Neural cell (in vitro differentiated cells): Measurements from ENCODE around the gene MPZL1. TPM values are rescaled to one million over a fixed set of nuclear protein-coding genes. Genes with fewer than 3 reads are reported as not detected.
"Not testable (repeated sequence)": the region's sequence is repeated elsewhere in the genome, so short reads cannot be mapped to it uniquely, and the experiment has no call there.

Experiments
- H2AFZ ChIP-seq: fragments of 200-600, 300-800 bp; sonication (generic), shearing (Covaris generic); 2 replicates; pipeline ENCODE4 v1.6.0; 2014; ENCODE audit warnings: low read depth, mild to moderate bottlenecking, antibody characterized with exemption, low read length, moderate library complexity
- H3F3A ChIP-seq: fragments of 200-600 bp; shearing (Covaris generic); 2 replicates; pipeline ENCODE4 v1.6.1; 2016; ENCODE audit warnings: mild to moderate bottlenecking, moderate library complexity, mixed read lengths, antibody characterized with exemption, low read length; ENCODE audit not compliant: insufficient read depth, poor library complexity, severe bottlenecking
- H3K27ac ChIP-seq: fragments of 200-600, 300-800 bp; sonication (generic), shearing (Covaris generic); 2 replicates; pipeline ENCODE4 v1.5.1; 2014; ENCODE audit warnings: mild to moderate bottlenecking, low read length, moderate library complexity
- H3K27me3 ChIP-seq: fragments of 300-800, 200-600 bp; sonication (generic), shearing (Covaris generic); 2 replicates; pipeline ENCODE4 v1.6.0; 2014; ENCODE audit warnings: mild to moderate bottlenecking, low read depth, low read length, moderate library complexity; ENCODE audit not compliant: insufficient read depth
- H3K36me3 ChIP-seq: fragments of 300-800, 200-600 bp; sonication (generic), shearing (Covaris generic); 2 replicates; pipeline ENCODE4 v1.5.1; 2014; ENCODE audit warnings: mild to moderate bottlenecking, antibody characterized with exemption, low read length, moderate library complexity; ENCODE audit not compliant: insufficient read depth
- H3K4me2 ChIP-seq: fragments of 300-800, 200-600 bp; sonication (generic), shearing (Covaris generic); 2 replicates; pipeline ENCODE4 v1.6.0; 2014; ENCODE audit warnings: mild to moderate bottlenecking, low read length
- H3K4me3 ChIP-seq: fragments of 300-800, 200-600 bp; sonication (generic), shearing (Covaris generic); 2 replicates; pipeline ENCODE4 v1.5.1; 2014; ENCODE audit warnings: mild to moderate bottlenecking, low read length, moderate library complexity
- H3K79me2 ChIP-seq: fragments of 200-600 bp; shearing (Covaris generic); replicated peaks from 2 replicates; pipeline ENCODE4 v1.6.0; 2014; ENCODE audit warnings: mild to moderate bottlenecking, low read length, moderate library complexity; ENCODE audit not compliant: insufficient read depth
- H3K9ac ChIP-seq: fragments of 300-800, 200-600 bp; sonication (generic), shearing (Covaris generic); 2 replicates; pipeline ENCODE4 v1.6.1; 2016; ENCODE audit warnings: mild to moderate bottlenecking, low read length, mixed read lengths
- H3K9me2 ChIP-seq: fragments of 200-600 bp; shearing (Covaris generic); 2 replicates; pipeline ENCODE4 v1.6.1; 2016; ENCODE audit warnings: mild to moderate bottlenecking, low read length, mixed read lengths; ENCODE audit not compliant: insufficient read depth
- H3K9me3 ChIP-seq: fragments of 200-600, 300-800 bp; sonication (generic), shearing (Covaris generic); 2 replicates; pipeline ENCODE4 v1.6.1; 2016; ENCODE audit warnings: mild to moderate bottlenecking, mixed run types, low read length, moderate library complexity, mixed read lengths
- H4K20me1 ChIP-seq: fragments of 200-600 bp; shearing (Covaris generic); 2 replicates; pipeline ENCODE4 v1.6.1; 2016; ENCODE audit warnings: mild to moderate bottlenecking, mixed run types; ENCODE audit not compliant: insufficient read depth
- CTCF ChIP-seq: fragments of 450-650 bp; IDR thresholded peaks from 2 replicates; pipeline ENCODE4 v1.5.1; 2014; ENCODE audit warnings: antibody characterized with exemption, mild to moderate bottlenecking, moderate library complexity; ENCODE audit not compliant: poor library complexity, severe bottlenecking
- EP300 ChIP-seq: fragments of 450-650 bp; conservative IDR thresholded peaks from 2 replicates; pipeline ENCODE4 v1.6.1; 2014; ENCODE audit warnings: antibody characterized with exemption, mild to moderate bottlenecking, moderate library complexity; ENCODE audit not compliant: poor library complexity, severe bottlenecking
- EZH2 ChIP-seq: fragments of 200-600, 300-800 bp; shearing (Covaris generic), sonication (generic); IDR thresholded peaks from 2 replicates; pipeline ENCODE4 v1.6.1; 2014; ENCODE audit warnings: antibody characterized with exemption, low read length, borderline replicate concordance, mild to moderate bottlenecking; ENCODE audit not compliant: insufficient read depth, poor library complexity, severe bottlenecking
- MXI1 ChIP-seq: fragments of 450-650 bp; conservative IDR thresholded peaks from 2 replicates; pipeline ENCODE4 v1.6.1; 2014; ENCODE audit warnings: antibody characterized with exemption, mild to moderate bottlenecking; ENCODE audit not compliant: poor library complexity, severe bottlenecking
- POLR2AphosphoS5 ChIP-seq: IDR thresholded peaks from 2 replicates; pipeline ENCODE4 v1.6.1; 2012
- RAD21 ChIP-seq: fragments of 450-650 bp; conservative IDR thresholded peaks from 2 replicates; pipeline ENCODE4 v1.6.1; 2014; ENCODE audit warnings: antibody characterized with exemption, mild to moderate bottlenecking, moderate library complexity
- REST ChIP-seq: IDR thresholded peaks from 2 replicates; pipeline ENCODE4 v1.6.1; 2012; ENCODE audit warnings: borderline replicate concordance
- SMC3 ChIP-seq: fragments of 450-650 bp; conservative IDR thresholded peaks from 2 replicates; pipeline ENCODE4 v1.6.1; 2014; ENCODE audit warnings: antibody characterized with exemption, mild to moderate bottlenecking, moderate library complexity; ENCODE audit not compliant: poor library complexity
- TAF1 ChIP-seq: IDR thresholded peaks from 2 replicates; pipeline ENCODE4 v1.6.1; 2012; ENCODE audit warnings: low read depth
- polyA plus RNA-seq: library from polyadenylated mRNA; depleted of rRNA; stranded (reverse); fragments of >200 nt; gene quantifications from 2 replicates; pipeline ENCODE4 v1.2.3, GENCODE V29; 2014

The MPZL1 gene
- polyA plus RNA-seq, 1 donor from 2014 or later: 167 TPM

DNA sequence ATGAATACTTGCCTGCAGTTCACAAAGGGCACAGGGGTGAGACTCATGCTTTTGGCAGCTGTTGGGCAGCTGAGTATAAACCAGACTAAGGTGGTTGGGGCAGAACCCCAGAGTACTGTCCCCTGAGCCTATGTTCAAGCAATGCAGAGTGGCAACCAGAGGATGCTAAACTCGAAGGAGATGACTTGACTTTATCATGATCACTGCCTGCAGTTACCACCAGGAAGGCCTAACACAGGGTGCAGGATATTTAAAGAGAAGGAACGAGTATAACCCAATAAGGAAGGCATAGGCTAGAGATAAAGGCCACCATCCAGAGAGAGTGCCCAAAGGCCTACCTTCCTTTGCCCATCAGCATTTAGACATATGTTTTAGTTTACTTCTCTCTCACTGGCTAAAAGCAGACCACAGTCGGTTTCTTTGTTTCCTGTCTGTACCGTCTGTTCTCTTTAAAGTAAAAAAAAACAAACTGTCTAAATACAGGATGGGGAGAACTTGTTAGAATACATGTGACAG, 83.3 kb downstream of the MPZL1 start:
- H3K36me3 ChIP-seq: no peaks in the 10 kb centered on the region
- no peaks in the 10 kb centered on the region for H3K9me2 ChIP-seq
- H3F3A ChIP-seq: no peaks in the 10 kb centered on the region
- TF ChIP-seq RAD21 (no peak), CTCF (no peak), TAF1 (no peak), POLR2AphosphoS5 (no peak)
- no peak overlapping the region for H3K9ac ChIP-seq
- no peaks in the 10 kb centered on the region for H3K9me3 ChIP-seq
- H4K20me1 ChIP-seq: no peaks in the 10 kb centered on the region
- H3K27me3 ChIP-seq: no peaks in the 10 kb centered on the region
- no peaks in the 10 kb centered on the region for H3K79me2 ChIP-seq
- no peak overlapping the region for H3K4me2 ChIP-seq
- no peak overlapping the region for H2AFZ ChIP-seq
- no peak overlapping the region for H3K4me3 ChIP-seq
- no peak overlapping the region for H3K27ac ChIP-seq

- H3K79me2 ChIP-seq, H3K36me3 ChIP-seq, H3F3A ChIP-seq, H3K9me2 ChIP-seq, H3K9ac ChIP-seq, H3K9me3 ChIP-seq, H3K4me2 ChIP-seq, H2AFZ ChIP-seq, H3K27me3 ChIP-seq, H3K27ac ChIP-seq, H3K4me3 ChIP-seq, H4K20me1 ChIP-seq: not testable (repeated sequence)
Measured at GRCh38 chr1:167806235-167806634, 84.5 kb downstream of the MPZL1 start.

DNA sequence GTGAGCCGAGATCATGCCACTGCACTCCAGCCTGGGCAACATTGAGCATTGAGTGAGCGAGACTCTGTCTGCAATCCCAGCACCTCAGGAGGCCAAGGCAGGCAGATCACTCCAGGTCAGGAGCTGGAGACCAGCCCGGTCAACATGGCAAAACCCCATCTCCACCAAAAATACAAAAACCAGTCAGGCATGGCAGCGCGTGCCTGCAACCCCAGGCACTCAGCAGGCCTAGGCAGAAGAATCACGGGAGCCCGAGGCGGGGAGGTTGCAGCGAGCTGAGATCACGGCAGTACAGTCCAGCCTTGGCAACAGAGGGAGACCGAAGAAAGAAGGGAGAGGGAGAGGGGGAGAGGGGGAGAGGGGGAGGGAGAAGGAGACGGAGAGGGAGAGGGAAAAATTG, 84.9 kb downstream of the MPZL1 start:
- H3K27me3 ChIP-seq, H3K9ac ChIP-seq: not testable (repeated sequence)

GRCh38 chr1:167808104-167808503, 86.3 kb downstream of the MPZL1 start:
- H3K9me3 ChIP-seq: no peaks in the 10 kb centered on the region
- H3K27me3 ChIP-seq: no peaks in the 10 kb centered on the region
- H3K4me2 ChIP-seq: no peak overlapping the region
- H3K9me2 ChIP-seq: no peaks in the 10 kb centered on the region
- H3K9ac ChIP-seq: no peak overlapping the region
- TF ChIP-seq RAD21 (no peak), TAF1 (no peak), EP300 (no peak), REST (no peak), MXI1 (no peak), CTCF (no peak), POLR2AphosphoS5 (no peak), SMC3 (no peak), EZH2 (no peak)
- H3K36me3 ChIP-seq: no peaks in the 10 kb centered on the region
- H3K4me3 ChIP-seq: no peak overlapping the region
- no peaks in the 10 kb centered on the region for H3F3A ChIP-seq
- no peak overlapping the region for H2AFZ ChIP-seq
- no peaks in the 10 kb centered on the region for H4K20me1 ChIP-seq
- H3K27ac ChIP-seq: no peak overlapping the region
- H3K79me2 ChIP-seq: no peaks in the 10 kb centered on the region

More for the DNA sequence above, 84.9 kb downstream of the MPZL1 start:
- H3K4me3 ChIP-seq, H3K79me2 ChIP-seq, H3K9me3 ChIP-seq, H3K9me2 ChIP-seq, H3F3A ChIP-seq, H3K36me3 ChIP-seq, H3K4me2 ChIP-seq, H2AFZ ChIP-seq, H4K20me1 ChIP-seq, H3K27ac ChIP-seq: not testable (repeated sequence)
